Islet precursor cell (in vitro differentiated cells): ENCODE results near the gene PSMB5.
A peak's percentile ranks its signal among the peaks of the same experiment; 100 is the strongest.

ENCODE experiments used
- DNase-seq: peaks from one replicate; pipeline ENCODE4 v3.0.0-alpha.2; 2018

Gene PSMB5

GRCh38 chr14:23058654-23059504, 24.2 kb upstream of the PSMB5 start:
- no peak for DNase-seq

GRCh38 chr14:23057757-23058653, 23.3 kb upstream of the PSMB5 start:
- DNase-seq, result peak; percentile 95

- peak; percentile 88 for DNase-seq
Observed at GRCh38 chr14:23056956-23057756, 22.5 kb upstream of the PSMB5 start, which contains the start of gene CDH24. TSS of gene CDH24 (minus strand) at chr14:23057520. CDS start at chr14:23055733, 1,787 bp downstream.

DNA sequence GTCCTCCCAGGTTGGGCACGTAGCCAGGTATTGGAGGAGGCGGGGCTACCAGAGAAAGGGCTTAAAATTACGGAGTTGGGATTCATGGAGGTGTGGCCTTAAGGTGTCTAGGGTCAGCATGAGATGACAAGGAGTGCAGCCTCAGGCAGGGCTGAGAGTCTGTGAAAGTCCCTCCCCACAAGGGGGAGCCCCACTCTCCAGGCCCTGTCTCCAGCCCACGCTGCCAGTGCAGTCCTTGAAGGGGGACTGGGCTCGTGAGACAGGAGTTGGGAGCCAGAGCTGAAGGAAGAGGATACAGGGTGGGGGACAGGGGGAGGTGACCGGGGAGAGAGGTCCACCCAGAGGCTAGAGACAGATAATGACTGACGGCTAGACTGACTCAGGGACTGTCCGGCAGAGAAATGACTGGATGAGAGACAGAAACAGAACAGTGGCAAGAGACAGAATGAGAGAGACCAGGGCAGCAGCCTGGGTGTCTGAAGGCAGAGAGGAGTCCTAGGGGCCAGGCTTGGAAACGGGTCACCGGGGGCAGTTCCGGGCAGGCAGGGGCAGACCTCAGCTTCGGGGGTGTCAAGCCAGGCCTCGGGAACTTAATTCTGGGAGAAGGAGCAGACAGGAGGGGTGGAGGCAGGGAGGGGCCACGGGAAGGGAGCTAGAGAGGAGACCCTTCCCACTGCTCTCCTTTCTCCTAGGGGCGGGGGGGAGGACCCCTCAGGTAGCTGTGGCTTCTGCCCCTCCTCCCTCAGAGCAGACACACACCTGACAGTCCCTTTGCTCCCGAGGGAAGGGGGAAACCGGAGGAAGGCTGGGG, 21.6 kb upstream of the PSMB5 start:
- DNase-seq, result peak; percentile 96

- DNase-seq, result no peak
Observed at GRCh38 chr14:23055621-23056144, 21.0 kb upstream of the PSMB5 start.

DNA sequence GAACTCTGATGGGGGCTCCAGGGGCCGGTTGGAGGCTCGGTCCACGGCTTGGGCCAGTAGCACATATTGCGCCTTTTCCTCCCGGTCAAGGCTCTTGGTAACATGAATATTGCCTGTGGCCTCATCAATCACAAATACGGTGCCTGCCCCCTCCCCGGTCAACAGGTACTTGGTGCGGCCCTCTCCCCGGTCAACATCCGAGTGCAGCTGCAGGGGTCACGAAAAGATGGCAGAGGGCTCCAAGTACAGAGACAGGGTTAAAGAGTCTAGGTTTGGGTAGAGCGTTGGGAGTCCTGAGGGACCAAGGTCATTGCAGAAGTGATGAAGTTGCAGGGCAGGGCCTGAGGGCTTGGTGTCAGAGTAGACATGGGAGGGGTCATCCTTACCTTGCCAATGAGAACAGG, 20.4 kb upstream of the PSMB5 start:
- DNase-seq, result no peak

- no peak for DNase-seq
Observed at GRCh38 chr14:23054000-23054811, 19.5 kb upstream of the PSMB5 start.

- no peak for DNase-seq
Observed at GRCh38 chr14:23053426-23053825, 18.7 kb upstream of the PSMB5 start.

DNA sequence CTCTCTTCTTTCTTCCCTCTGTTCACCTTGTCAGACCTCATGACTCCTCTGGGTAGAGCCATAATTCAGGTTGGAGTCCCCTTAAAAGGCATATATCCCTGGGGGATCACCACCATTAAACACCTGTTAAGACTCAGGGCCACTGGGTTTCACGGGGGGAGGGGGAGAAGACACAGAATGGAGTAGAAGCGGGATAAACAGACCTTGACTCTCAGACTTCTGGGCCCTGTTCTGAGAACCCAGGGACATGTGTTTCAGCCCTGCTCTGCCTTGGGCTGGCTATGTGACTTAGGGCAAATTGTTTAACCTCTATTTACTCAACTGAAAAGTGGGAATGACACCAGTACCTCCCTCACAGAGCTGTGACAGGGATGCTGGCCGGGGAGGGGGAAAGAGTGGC, 18.0 kb upstream of the PSMB5 start:
- DNase-seq, result no peak

GRCh38 chr14:23052182-23052623, 17.5 kb upstream of the PSMB5 start:
- DNase-seq, result no peak

- no peak for DNase-seq
Observed at GRCh38 chr14:23051141-23052057, 16.7 kb upstream of the PSMB5 start.

- DNase-seq, result no peak
Observed at GRCh38 chr14:23049011-23049410, 14.3 kb upstream of the PSMB5 start.

DNA sequence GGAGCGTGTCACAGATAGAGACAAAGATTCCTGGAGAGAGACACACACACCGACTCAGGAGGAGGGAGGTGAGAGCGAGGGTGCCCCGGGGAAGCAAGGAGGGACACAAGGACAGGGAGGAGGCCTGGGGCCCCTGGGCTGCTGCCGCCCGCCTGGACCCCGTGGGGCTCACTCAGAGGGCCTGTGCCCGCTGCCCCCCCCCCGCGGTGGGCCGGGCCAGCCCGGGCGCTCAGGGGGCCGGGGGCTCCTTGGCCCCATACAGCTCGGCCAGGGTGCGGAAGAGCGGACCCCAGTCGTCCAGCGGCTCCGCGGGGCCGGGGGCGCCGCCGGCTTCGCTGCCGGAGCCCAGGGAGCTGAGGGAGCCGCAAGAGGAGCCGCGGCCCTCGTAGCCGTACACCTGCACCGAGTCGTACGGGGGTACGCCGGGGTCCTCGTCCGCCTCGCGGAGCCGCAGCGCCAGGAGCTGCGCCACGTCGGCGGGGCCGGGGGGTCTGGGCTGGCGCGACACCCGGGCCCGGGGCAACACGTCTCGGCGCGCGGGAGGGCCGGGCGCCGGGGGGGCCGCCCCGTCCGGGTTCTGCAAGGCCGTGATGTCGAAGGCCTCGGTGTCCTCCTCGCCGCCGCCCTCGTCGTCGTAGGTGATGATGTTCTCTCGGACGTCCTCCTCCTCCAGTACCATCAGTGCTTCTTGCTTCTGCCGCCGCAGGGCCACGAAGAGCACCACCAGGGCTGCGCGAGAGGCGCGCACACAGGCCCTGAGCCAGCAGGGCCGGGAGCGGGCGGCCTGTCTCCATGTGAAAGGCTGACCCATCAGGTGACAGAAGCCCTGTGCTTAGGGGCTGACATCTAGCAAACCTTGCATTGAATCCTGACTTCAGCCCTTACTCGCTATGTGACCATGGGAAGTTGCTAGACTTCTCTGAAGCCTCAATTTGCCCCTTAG, 13.3 kb upstream of the PSMB5 start:
- DNase-seq, result peak; percentile 49

- peak; percentile 48 for DNase-seq
Observed at GRCh38 chr14:23047034-23047634, 12.4 kb upstream of the PSMB5 start.

DNA sequence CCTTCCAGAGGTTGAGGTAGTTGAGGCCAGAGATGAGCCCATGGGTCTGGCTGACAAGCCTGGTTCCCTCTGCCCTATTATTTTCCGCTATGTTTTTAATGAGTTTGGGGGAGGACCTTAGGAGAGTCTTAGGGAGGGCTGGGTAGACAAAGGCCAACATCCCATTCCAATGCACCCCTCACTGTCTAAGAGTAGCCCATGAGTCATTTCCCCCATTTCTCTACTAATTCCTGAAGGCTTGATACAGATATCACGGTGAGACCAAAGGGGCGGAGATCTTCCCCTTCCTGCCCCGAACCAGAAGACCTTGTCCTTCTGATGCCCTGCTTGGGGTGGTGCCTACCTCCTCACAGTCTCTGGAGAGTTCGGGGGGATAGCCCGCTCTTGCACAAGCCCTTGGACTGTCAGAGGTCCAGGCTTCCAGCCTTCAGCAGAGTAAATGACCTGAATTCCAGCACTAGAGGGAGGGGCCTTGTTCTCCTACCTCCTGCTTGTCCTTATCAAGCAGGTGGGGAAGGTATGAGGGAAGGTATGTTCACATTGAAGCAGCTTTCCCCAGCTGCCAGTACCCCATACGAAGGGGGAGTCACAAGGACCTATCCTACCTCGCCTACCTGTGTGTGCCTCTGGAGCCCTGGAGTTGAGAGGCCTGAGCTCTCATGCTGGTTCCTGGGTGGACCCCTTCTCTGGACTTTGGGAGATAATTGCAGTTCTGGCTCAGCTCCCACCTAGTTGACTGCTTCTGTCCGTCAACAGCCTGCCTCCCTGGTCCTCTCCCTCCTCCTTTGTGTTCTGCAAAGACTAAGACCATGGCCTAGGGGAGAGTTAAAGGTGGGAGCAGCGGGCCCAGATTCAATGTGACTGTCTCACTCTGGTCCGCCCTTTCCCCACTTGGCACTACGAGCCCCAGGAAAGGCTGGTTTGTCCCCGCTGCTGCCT, 11.0 kb upstream of the PSMB5 start:
- peak; percentile 52 for DNase-seq

GRCh38 chr14:23044840-23045239, 10.1 kb upstream of the PSMB5 start:
- no peak for DNase-seq

GRCh38 chr14:23043754-23044153, 9.1 kb upstream of the PSMB5 start:
- DNase-seq, result peak; percentile 75
